Activated gamma-delta T cell treated with anti-CD3 and anti-CD28 coated beads, Interleukin-2, amount 50 U/mL, for 16 hours (primary cell): ENCODE results near the gene MEGF6.

Experiments
- DNase-seq: peaks from one replicate; pipeline ENCODE4 v3.0.0-alpha.2; 2020; ENCODE audit warnings: low read depth

The MEGF6 gene

DNA sequence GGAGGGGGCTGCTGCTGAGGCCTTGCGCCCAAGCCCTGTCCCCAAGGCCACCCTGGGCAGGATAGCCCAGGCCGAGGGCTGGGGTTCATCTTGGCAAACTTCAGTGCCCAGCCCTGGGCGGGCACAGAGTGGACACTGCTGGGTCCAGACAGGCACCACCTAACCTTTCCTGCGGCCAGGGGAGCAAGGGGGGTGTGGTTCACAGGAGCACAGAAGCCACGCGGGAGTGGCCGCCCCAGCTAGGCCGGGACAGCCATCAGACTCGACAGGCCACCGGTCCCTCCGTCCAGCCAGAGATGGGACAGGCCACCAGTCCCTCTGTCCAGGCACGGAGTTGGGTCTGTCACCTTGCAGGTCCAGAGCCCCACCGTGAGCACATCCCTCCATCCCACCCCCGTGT is 127.9 kb downstream of the MEGF6 start:
- DNase-seq: no peak

DNA sequence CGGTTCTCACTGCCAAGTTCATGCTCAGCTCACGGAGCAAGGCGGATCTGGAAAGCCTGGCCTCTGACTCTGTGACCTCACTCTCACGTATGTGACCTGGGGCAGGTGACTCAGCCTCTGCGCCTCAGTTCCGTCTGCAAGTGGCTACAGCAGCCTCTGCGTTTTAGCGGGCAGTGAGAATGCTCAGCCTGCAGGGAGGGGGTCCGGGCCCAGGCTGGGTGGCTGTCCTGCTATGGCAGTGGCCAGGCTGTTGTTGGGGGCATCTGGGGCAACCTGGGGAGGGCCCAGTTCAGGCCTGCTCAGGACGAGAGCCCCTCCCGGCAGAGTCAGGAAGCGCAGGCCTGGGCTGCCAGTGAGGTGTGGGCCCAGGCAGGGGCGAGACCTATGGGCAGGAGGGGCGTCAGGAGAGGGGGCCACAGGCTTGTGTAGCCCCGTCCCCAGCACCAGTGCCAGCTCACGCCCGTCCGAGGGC is 128.9 kb downstream of the MEGF6 start:
- no peak for DNase-seq

DNA sequence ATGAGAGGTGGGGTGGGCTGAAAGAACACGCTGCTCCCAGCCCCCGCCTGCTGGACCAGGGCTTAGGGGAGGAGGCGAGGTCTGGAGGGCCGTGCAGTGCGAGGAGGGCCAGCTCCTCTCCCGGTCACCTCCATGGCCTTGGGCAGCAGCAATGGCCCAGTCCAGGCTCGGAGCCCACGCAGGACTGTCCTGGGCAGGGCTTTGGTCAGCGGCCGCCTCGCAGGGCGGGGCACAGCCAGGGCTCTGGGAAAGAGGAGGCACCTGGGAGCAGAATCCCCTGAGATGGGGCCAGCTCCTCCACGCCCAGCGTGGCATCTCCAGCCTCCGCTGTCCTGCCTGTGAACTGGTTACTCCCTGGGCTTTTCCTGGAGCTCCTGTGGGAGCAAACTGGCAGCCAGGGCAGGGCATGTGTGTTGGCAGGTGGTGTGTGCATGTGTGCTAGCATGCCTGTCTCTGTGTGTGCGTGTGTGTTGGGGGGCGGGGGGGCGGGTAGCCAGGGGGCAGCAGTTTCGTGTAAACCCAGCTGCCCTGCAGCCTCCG is 129.4 kb downstream of the MEGF6 start:
- DNase-seq: no peak

DNA sequence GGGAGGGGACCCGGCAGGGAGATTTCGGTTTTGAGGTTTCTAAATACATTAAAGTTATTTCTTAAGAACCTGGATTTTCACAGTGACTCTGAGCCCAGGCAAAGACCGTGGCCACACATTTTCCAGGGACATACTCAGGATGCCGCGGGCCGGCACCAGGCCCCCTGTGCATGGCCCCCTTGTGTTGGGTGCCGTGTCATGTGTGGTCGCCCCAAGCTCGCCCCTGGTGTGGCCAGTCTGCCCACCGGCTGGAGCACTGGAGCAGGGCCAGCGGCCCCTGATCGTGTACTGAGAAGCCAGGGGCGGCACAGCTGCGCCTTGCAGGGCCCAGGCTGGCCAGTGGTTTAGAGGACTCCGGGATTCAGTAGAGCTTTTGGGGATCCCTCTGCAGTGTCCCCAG is 130.3 kb downstream of the MEGF6 start:
- DNase-seq: no peak

DNA sequence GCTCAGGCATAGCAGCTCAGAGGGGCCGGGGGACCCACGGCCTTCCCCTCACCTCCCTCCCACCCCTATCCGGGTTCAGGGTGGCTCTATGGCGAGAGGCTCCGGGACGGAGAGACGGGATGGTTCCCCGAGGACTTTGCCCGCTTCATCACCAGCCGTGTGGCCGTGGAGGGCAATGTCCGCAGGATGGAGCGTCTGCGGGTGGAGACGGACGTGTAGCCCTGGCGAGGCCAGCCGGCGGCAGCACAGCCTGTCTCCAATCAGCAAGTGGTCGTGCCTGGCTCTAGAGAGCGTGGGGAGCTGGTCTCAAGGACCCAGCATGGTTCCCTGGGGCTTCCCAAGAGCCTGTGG is 131.0 kb downstream of the MEGF6 start:
- no peak for DNase-seq

DNA sequence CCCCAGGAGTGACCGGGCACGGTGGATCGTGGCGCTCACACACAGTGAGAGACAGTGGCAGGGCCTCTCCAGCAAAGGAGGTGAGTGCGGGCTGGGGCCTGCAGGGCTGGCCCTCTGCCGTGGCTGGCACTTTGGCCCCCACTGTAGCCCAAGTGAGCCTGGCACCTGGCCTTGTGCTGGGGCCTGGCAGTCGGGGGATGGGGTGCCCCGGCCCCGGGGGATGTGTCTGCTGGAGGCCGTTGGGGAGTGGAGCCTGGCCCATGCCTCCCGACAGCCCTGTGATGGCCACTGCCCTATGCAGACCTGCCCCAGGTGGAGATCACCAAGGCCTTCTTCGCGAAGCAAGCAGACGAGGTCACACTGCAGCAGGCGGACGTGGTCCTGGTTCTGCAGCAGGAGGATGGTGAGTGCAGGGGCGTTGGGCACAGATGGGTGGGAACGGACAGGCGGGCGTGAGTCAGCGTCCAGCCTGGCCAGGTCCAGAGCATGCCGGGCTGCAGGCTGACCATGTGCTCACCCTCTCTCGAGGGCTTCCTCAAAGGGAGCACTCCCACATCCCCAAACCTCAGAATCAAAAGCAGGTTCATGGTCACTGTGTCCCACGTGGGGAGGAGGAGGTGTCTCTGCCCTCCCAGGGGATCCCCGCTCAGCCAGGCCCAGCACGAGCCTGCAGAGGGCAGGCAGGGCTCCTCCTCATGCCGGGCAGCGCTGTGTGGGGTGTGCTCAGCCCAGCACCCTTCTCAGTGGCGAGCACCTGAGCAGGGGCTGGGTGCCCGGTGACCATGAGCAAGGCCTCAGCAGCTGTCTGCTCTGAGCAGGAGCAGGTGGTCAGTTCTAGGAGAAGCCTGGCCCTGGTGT is 131.6 kb downstream of the MEGF6 start:
- no peak for DNase-seq

DNA sequence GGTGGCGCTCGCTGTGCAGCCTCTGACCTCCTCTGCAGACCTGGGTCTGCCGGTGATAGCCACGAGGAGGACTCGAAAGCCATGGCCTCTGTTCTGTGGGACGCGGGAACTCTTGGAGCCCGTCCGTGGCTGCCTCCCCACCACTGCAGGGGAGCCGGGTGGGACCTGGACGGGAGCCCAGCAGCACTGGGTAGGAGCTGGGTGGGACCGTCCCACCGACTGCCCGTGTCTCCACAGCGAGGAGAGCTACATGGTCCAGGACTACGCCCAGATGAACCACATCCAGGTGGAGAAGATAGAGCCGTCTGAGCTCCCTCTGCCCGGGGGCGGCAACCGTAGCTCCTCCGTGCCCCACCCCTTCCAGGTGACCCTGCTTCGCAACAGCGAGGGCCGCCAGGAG is 133.1 kb downstream of the MEGF6 start:
- no peak for DNase-seq

DNA sequence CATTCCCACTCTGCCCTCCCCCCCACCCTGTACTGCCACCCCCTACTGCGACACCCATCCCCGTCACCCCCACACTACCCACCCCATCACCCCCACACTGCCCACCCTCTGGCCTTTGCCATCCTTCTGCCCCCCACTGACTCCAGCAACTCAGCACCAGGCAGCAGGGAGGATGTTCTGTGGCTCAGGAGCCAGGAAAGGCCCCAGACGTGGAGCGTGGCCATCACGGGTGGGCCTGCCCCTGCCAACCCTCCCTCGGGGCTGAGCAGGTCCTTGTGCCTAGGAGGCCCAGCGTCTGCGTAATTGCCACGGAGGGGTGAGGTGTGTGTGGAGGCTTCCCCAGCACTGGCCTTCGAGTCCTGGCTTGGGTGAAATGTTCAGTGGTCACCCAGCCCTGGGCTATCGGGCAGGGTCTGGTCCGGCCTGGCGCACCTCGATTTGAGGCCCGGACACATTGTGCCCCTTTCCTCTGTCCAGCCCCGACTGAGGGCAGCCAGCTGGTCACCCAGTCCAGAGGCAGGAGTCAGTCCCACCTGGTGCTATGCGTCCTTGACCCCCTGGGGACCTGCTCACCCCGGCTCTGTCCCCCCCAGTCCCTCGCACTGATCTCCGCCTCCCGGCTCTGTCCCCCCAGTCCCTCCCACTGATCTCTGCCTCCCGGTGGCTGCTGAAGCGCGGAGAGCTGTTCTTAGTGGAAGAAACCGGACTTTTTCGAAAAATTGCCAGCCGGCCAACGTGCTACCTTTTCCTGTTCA is 133.9 kb downstream of the MEGF6 start:
- no peak for DNase-seq

DNA sequence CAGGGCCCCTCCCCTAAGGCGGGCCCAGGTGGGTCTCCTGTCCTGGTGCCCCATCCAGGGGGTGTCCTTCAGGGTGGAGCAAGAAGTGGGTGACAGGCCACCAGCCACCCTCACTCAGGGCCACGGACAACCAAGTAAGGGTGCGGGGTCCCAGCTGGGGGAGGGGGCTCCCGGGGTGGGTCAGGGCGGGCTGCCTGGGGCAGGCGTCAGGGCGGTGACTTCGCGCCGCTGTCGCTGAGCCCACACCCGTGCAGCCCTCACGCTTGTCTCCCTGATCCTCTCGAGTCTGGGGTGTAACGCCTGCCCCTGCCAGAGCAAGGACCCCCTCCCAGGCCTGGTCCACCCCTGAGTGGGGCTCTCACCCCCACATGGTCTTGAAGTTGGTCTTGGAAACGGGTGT is 134.6 kb downstream of the MEGF6 start:
- no peak for DNase-seq

DNA sequence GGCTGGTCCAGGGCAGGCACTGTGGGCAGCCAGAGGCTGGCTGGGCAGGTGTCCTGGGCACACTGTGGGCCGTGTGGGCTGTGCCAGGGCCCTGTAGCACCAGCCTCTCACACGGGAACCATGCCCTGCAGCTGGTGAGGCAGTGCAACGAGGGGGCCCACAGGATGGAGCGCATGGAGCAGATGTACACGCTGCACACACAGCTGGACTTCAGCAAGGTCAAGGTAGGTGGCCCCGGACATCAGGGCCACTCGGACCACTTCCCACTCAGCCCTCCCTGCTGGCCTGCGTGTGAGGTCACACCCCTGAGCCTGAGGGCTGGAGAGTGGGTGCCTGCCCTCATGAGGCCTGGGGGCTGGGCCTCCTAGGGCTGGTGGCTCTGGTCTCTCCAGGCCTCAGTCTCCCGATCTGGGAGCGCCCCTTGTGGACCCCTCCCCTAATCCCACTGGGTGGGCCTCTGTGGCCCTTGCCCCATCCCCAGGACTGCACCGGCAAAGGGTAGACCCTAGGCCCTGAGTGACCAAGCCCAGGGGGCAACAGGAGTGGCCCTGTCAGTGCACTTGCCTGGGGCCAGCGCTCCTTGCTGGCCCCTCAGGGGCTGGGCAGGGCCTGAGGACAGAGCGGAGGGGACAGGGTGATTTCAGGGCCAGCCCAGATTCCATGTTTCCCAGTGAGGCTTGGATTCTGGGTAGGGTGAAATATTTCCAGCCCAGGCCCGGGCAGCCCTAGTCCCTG is 135.3 kb downstream of the MEGF6 start:
- DNase-seq: no peak

DNA sequence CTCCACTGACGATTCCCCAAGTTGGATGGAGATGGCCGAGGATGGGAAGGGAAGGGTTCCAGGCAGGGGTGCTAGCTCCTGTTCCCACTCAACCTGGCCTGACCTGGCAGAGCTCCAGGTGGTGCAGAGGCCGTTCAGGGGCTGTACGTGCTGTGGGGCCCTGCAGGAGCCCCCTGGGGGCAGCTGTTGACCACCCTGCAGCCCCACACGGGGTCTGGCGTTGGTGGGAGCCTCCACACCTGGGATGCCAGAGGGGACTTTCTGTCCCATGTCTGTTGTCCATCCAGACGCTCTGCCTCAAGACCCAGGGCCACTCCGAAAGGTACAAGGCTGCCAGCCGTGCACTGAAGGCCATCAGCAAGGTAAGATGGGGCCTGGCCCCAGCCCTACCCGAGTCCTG is 136.9 kb downstream of the MEGF6 start:
- DNase-seq: no peak

DNA sequence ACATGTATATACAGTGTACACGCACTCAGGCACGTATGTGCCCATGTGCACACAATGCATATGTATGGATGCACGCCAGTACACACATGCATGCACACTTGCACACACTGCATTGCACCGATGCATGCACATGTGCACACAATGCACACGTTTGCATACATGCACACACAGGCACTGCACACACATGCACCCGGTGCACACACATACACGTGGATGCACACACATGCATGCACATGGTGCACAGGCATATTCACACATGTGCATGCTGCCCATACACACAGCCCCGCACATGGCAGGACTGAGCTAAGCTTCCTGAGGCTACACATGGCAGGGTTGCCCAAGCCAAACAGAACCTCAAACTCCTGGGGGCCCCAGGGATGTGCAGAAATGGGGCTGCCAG is 137.3 kb downstream of the MEGF6 start:
- no peak for DNase-seq

DNA sequence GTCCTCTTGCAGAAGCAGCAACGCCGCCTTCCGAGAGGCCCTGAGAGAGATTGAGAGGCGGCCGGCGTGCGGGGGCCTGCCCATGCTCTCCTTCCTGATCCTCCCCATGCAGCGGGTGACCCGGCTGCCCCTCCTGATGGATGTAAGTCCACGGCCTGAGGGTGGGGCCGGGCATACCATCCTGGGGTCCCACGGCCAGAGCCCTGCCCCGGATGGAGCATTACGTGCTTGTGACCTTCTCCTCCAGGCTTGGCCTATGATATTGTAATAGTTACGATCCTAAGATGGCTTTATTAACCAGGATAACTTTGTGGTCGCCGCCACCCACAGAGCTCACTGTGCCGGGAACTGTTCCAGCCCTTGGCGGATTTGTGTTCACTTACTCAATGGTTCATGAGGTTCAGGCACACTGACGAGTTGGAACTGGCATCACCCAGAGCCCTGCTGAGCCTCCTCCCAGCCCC is 137.9 kb downstream of the MEGF6 start:
- DNase-seq: no peak

DNA sequence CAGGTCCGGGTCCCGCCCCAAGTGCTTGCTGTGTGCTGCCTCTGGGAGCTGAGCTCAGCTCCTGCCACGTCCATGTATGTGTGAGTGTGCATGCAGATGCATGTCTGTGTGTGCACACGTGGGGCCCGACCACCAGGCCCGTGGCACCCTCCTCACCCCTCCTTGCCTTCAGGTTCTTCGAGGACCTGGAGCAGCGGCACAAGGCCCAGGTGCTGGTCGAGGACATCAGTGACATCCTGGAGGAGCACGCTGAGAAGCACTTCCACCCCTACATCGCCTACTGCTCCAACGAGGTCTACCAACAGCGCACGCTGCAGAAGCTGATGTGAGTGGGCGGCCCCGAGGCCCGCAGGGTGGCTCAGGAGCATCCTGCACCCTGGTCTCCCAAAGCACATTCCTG is 138.4 kb downstream of the MEGF6 start:
- DNase-seq: no peak

DNA sequence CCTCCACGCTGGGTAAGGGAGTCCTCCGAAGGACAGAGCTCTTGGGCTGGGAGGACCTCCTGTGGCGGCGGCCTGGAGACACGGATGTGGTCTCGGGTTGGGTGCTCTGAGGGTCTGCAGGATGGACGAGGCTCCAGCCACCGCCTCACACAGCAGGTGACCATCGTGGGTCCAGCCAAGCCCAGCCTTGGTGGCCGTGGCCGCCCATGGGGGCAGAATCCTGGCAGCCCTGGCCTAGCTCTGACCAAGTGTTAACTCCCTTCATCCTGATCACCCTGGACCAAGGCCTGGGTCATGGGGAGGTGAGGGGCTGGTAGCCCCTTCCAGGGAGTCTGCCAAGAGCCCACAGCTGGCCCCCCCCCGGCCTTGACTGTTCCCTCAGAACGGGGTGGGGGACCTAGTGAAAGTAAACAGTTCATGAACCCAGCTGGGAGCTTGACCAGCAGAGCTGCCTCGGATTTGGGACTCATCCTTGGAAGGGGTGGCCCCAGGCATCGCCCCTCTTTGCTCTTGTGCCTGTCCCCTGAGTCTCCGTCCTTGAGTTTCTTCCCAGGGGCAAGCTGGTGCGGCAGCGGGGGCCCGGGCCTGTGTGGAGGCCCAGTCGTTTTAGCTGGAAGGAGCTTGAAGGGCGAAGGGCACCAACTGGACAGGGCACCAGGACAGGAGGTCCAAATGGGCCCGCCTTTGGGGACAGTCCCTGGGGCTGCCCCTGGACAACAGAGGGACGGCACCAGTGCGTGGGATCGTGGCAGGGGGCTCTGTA is 139.0 kb downstream of the MEGF6 start:
- no peak for DNase-seq

DNA sequence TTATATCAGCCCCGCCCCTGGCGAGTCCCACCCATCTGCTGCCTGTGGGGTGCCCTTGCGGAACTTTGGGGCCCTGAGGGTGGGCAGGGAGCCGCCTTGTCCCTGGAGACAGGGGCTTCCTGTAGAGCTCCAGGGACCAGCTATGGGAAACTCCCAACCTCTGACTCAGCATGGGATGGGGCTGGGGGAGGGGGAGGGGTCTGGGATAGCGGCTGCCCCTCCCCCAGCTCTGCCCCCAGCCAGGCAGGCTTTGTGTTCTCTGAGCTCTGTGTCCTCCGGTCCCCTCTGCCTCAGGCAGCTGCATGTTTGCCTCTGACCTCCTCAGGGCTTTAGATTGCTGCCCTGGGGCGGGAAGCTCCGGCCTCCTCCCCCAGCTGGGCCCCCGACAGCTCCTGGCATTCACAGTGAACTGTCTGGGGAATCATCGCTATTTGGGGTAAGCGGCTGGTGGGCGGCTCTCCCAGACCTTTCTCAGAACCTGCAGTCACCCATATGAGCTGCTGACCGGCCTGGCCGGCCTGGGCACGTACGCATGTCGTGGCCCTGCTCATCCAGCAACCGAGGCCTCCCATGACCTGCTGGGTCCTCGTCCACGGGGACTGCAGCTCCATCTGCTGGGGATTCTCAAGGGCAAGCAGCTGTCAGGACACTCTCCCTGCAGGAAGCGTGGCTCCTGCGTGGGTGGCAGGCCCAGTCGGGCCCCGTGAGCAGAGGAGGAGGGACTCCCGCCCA is 139.8 kb downstream of the MEGF6 start:
- no peak for DNase-seq

DNA sequence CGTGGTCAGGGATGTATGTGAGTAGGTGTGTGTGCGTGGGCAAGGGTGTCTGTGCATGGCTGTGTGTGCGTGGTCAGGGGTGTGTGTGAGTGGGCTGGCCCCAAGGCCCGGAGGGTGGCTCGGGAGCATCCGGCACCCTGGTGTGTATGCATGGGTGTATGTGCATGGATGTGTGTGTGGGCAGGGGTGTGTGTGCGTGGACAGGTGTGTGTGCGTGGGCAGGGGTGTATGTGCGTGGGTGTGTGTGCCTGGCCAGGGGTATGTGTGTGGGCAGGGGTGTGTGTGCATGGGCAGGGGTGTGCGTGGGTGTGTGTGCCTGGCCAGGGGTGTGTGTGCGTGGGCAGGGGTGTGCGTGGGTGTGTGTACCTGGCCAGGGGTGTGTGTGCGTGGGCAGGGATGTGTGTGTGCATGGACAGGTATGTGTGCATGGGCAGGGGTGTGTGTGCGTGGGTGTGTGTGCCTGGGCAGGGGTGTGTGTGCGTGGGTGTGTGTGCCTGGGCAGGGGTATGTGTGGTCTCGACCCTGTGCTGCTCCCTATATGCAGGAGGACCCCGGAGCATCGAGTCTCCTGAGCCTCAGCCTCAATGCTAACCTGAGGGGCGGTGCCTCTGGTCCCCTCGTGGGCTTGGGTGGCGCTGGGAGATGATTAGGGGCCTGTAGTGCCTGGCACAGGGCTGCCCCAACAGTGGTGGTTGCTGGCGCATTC is 140.5 kb downstream of the MEGF6 start:
- no peak for DNase-seq

DNA sequence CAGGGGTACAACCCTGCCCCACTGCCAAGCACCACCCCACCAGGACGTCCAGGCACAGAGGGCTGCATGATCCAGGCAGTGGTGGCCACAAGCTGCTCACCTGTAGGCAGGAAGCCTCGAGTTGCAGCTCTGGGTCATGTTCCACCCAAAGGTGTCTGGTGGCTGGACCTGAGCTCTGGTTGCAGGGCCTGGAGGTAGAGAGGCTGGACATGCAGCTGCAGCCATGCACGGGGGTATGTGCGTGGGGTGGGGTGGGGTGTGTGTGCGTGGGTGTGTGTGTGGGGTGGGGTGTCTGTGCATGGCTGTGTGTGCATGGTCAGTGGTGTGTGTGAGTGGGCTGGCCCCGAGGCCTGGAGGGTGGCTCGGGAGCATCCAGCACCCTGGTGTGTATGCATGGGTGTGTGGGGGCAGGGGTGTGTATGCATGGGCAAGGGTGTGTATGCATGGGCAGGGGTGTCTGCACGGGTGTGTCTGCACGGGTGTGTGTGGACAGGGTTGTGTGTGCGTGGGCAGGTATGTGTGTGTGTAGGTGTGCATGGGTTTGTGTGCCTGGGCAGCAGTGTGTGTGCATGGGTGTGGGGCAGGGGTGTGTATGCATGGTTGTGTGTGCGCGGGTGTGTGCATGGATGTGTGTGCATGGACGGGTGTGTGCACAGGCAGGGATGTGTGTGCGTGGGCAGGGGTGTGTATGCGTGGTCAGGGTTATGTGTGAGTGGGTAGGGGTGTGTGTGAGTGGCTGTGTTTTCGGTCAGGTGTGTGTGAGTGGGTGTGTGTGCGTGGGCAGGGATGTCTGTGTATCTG is 141.3 kb downstream of the MEGF6 start:
- DNase-seq: no peak

DNA sequence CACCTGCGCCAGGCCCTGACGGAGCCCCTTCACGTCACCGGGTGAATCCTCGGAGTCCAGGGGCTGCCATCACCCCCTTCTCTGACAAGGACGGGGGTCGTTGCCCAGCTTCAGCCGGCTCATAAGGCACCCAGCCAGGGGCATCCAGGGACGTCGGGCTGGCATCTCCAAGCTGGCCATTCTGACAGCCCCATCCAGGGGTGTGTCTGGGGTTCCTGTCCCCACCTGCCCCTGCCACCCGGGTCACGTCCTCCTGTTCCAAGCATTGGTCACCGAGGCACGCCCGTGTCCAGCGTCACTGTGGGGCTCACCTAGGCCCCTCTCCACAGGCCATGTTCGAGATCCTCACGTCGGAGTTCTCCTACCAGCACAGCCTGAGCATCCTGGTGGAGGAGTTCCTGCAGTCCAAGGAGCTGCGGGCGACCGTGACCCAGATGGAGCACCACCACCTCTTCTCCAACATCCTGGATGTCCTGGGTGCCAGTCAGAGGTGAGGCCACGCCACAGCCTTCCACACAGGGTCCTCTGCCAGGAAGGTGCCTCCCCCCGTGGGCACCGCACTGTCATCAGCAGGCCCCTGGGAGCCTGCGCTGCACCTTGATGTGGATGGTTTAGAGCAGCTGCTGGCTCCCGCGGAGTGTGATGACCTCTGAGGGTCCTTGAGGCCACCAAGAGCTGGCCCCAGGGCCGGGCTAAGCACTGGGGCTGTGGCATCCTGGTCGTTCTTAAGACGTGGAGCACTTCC is 142.0 kb downstream of the MEGF6 start:
- DNase-seq: no peak
